Measurements from ENCODE around the gene TMEM50A.
"Not testable (repeated sequence)": the region's sequence is repeated elsewhere in the genome, so short reads cannot be mapped to it uniquely, and the experiment has no call there.

Gene TMEM50A

DNA sequence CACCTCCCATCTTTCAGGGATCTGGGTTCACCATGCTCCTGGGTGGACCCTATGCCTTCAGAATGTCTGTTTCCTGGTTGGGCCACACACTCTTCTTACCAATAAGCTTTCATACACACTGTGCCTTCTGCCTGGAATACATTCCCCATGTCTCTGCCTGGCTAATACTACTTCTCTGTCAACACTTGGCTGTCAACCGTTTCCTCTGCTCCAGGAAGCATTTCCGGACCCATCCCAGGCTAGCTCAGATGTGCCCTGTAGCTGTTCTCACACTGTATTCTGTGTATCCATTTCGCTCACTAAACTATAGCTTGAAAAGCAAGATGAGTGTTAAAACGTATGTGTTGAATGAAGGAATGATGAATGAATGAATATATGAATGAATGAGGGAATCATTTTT lies 49.0 kb downstream of the TMEM50A start:
- 100% methylated on average over 2 of the region's 4 CpGs; no CpG with 5 or more reads in 1 of the 2 experiments for WGBS, 2 experiments (ENCODE audit: insufficient coverage in 2 of 2)
- H3K9me3 ChIP-seq (ENCODE audit: control insufficient read depth, low read length); H3K4me1 ChIP-seq (ENCODE audit: control insufficient read depth, insufficient read depth, low read length, poor library complexity, severe bottlenecking); H3K4me3 ChIP-seq (ENCODE audit: extremely low read depth, insufficient read depth, low read length, poor library complexity, severe bottlenecking); H3K36me3 ChIP-seq (ENCODE audit: control insufficient read depth, insufficient read depth, low read length); H3K27ac ChIP-seq (ENCODE audit: low read depth, low read length, severe bottlenecking): not testable (repeated sequence)

DNA sequence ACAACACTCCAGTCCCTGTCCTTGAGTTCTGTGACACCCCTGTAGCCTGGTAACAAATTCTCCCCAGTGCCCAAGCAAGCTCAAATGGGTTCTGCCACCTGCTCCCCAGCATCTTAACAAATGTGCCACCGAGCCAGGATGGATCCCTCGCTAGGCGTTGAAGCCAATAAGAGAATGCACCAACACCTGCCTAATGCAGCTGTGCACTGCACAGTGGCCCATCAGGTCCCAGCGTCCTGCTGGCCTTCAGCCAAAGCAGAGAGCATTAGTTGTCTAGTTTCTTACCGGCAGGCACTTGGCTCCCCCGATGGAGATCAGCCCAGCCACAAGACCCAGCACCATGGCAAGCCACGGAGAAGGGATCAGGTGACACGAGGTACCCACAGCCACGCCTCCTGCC lies 50.6 kb downstream of the TMEM50A start:
- H3K36me3 ChIP-seq (ENCODE audit: control insufficient read depth, insufficient read depth, low read length); H3K4me3 ChIP-seq (ENCODE audit: extremely low read depth, insufficient read depth, low read length, poor library complexity, severe bottlenecking); H3K27ac ChIP-seq (ENCODE audit: low read depth, low read length, severe bottlenecking); H3K9me3 ChIP-seq (ENCODE audit: control insufficient read depth, low read length); H3K4me1 ChIP-seq (ENCODE audit: control insufficient read depth, insufficient read depth, low read length, poor library complexity, severe bottlenecking): not testable (repeated sequence)
- 95 to 98% methylated on average over 2 to 4 of the region's 9 CpGs for WGBS, 2 experiments (ENCODE audit: insufficient coverage in 2 of 2)

DNA sequence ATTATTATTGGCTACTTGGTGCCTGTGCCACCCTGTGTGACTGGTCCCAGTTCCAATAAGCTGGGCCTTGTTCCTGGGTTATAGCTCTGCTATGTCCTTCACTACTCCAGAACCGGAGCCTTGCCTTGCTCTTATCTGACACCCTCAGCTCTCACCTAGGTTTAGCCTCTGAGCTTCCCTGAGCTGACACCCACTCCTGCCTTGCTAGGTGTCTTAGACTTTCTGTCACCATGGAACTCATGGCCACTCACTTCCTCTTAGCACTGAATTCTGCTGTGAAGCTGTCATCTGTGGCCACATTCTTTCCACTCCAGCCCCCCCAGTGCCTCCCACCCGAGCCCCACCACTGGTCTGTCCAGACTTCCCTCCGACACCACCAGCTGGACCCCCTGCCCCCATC lies 51.6 kb downstream of the TMEM50A start:
- H3K27ac ChIP-seq (ENCODE audit: low read depth, low read length, severe bottlenecking); H3K4me1 ChIP-seq (ENCODE audit: control insufficient read depth, insufficient read depth, low read length, poor library complexity, severe bottlenecking): not testable (repeated sequence)
- 67 to 82% methylated on average over 1 to 3 of the region's 3 CpGs for WGBS, 2 experiments (ENCODE audit: insufficient coverage in 2 of 2)

DNA sequence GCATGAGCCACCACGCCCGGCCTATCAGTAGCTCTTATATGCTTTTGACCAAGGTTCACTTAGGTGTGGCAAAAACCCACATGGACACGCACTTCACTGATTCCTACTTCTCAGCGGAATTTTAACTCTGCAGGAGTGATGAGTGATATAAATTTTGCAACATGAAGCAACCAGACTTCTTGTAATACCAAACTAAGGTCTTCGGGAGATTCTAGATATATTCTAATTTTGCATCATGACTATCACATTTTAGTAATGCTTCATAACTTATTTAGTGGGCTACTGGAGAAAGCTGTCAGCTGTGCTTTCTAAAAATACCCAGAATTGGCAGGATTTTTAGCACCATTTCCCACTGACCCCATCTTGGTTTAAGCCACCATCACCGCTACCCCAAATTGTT lies 54.7 kb downstream of the TMEM50A start:
- Histone ChIP-seq H3K27ac (ENCODE audit: low read depth, low read length, severe bottlenecking) (no peak overlapping the region), H3K9me3 (ENCODE audit: control insufficient read depth, low read length) (no peaks in the 10 kb centered on the region), H3K4me3 (ENCODE audit: extremely low read depth, insufficient read depth, low read length, poor library complexity, severe bottlenecking) (no peak overlapping the region), H3K36me3 (ENCODE audit: control insufficient read depth, insufficient read depth, low read length) (no peaks in the 10 kb centered on the region), H3K4me1 (ENCODE audit: control insufficient read depth, insufficient read depth, low read length, poor library complexity, severe bottlenecking) (no peaks in the 10 kb centered on the region)
- 92 to 100% methylated on average over 2 to 3 of the region's 6 CpGs for WGBS, 2 experiments (ENCODE audit: insufficient coverage in 2 of 2)

More for the DNA sequence above, 51.6 kb downstream of the TMEM50A start:
- H3K4me3 ChIP-seq (ENCODE audit: extremely low read depth, insufficient read depth, low read length, poor library complexity, severe bottlenecking); H3K36me3 ChIP-seq (ENCODE audit: control insufficient read depth, insufficient read depth, low read length); H3K9me3 ChIP-seq (ENCODE audit: control insufficient read depth, low read length): not testable (repeated sequence)

DNA sequence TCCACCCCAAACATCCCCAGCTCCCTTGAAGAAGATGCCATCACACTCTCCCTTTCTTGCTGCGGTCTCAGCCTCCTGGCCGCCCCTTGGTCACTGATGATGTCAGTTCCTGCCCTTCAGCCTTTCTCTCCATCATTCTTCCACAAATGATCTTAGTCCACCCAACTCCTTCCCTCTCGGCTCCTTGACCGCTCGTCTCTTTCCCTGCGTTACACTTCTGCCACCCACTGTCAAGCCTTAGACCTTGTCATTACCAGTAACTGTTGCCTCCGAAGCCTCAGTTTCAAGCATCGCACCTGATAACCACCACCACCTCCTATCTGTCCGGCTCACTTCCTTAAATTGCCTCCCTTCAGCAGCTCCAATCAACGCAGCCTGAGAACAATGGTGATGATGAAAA lies 59.4 kb downstream of the TMEM50A start:
- H3K9me3 ChIP-seq (ENCODE audit: control insufficient read depth, low read length); H3K4me1 ChIP-seq (ENCODE audit: control insufficient read depth, insufficient read depth, low read length, poor library complexity, severe bottlenecking); H3K27ac ChIP-seq (ENCODE audit: low read depth, low read length, severe bottlenecking); H3K4me3 ChIP-seq (ENCODE audit: extremely low read depth, insufficient read depth, low read length, poor library complexity, severe bottlenecking); H3K36me3 ChIP-seq (ENCODE audit: control insufficient read depth, insufficient read depth, low read length): not testable (repeated sequence)
- WGBS, 2 experiments (ENCODE audit: insufficient coverage in 2 of 2), result 92 to 94% methylated on average over 2 of the region's 10 CpGs

DNA sequence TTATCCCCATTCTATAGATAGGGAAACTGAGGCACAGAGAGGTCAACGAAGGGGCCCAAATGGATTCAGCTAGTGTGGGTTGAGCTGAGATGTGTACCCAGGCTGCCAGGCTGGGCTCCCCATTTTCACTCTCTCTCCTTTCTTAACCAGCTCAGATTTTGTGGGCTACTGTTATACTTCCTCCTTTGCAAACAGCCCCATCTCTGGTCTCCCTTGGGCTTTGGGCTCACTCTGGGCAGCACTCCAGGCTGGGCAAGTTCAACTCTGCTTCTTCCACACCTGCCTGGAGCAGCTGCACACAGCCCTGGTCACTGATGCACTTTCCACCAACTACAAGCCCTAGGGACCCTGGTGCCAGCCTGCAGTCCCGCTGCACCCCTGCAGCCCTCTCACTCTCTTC lies 59.9 kb downstream of the TMEM50A start:
- WGBS, 2 experiments (ENCODE audit: insufficient coverage in 2 of 2), result no CpG with 5 or more reads among the region's 2 CpGs
- H3K9me3 ChIP-seq (ENCODE audit: control insufficient read depth, low read length); H3K4me3 ChIP-seq (ENCODE audit: extremely low read depth, insufficient read depth, low read length, poor library complexity, severe bottlenecking); H3K4me1 ChIP-seq (ENCODE audit: control insufficient read depth, insufficient read depth, low read length, poor library complexity, severe bottlenecking); H3K27ac ChIP-seq (ENCODE audit: low read depth, low read length, severe bottlenecking); H3K36me3 ChIP-seq (ENCODE audit: control insufficient read depth, insufficient read depth, low read length): not testable (repeated sequence)

DNA sequence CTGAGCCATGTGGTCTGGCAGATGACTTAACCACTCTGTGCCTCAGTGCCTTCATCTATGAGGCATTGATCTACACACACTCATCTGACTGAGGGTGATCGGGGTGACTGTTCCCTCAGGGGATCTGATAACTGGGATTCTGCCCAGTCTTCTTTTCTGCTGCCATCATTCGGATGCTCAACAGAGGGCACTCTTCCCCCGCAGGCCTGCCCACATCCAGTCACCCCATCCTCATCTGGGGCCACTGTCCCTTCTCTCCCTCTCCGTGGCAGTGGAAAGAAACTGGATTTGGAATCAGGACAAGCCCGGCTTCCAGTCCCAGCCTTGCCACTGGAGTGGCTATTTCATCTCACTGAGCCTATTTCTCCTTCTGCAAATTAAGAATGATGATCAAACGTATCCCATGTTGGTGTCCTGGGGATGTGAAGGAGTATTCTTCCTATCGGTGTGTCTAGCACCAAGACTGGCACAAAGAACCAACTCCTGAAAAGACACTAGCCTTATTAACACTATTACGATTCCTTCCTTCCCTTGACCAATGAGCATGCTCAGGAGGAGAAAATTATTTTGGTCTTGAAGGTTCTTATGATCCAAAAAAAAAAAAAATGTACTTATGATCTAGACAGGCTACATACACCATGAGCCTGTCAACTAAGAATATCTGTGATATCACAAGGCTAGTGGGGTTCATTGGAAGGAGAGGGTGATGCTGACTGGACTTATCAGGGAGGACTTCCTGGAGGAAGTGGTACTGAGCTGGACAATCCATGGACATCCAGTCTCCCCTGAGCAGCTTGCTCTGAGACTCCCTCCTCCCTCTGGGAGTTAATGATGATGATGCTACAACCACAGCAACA lies 65.0 kb downstream of the TMEM50A start:
- not testable (repeated sequence) for H3K36me3 ChIP-seq (ENCODE audit: control insufficient read depth, insufficient read depth, low read length)

DNA sequence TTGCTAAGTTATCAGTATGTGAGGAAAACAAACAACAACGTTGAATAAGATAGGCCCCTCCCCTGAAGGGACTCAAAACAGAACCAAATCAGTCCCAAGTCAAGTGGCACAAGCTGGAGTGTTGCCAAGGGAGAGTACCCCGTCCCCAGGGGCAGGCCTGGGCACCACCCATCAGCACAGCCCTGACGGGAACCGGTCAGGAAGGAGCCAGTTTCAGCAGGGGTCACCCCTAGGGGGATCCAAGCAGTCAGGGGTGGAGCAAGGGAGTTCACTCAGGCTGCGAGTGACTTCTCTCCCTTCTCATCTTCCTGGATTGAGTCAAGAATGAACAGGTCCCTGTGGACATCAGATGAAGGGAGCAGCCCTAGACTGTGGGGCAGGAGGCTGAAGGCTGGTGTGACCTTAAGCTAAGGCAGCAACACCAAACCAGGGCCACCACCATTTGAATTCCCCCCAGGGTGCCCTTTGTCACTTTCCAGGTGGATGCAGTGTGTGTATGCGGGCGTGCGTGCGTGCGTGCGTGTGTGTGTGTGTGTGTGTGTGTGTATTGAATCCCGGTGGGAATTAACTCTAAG lies 67.7 kb downstream of the TMEM50A start:
- not testable (repeated sequence) for H3K4me1 ChIP-seq (ENCODE audit: control insufficient read depth, insufficient read depth, low read length, poor library complexity, severe bottlenecking); H3K36me3 ChIP-seq (ENCODE audit: control insufficient read depth, insufficient read depth, low read length); H3K27ac ChIP-seq (ENCODE audit: low read depth, low read length, severe bottlenecking); H3K9me3 ChIP-seq (ENCODE audit: control insufficient read depth, low read length); H3K4me3 ChIP-seq (ENCODE audit: extremely low read depth, insufficient read depth, low read length, poor library complexity, severe bottlenecking)
- no CpG with 5 or more reads among the region's 12 CpGs for WGBS, 2 experiments (ENCODE audit: insufficient coverage in 2 of 2)

More for the DNA sequence above, 65.0 kb downstream of the TMEM50A start:
- not testable (repeated sequence) for H3K4me3 ChIP-seq (ENCODE audit: extremely low read depth, insufficient read depth, low read length, poor library complexity, severe bottlenecking); H3K4me1 ChIP-seq (ENCODE audit: control insufficient read depth, insufficient read depth, low read length, poor library complexity, severe bottlenecking); H3K27ac ChIP-seq (ENCODE audit: low read depth, low read length, severe bottlenecking); H3K9me3 ChIP-seq (ENCODE audit: control insufficient read depth, low read length)
- WGBS, 2 experiments (ENCODE audit: insufficient coverage in 2 of 2), result no CpG with 5 or more reads among the region's 8 CpGs

DNA sequence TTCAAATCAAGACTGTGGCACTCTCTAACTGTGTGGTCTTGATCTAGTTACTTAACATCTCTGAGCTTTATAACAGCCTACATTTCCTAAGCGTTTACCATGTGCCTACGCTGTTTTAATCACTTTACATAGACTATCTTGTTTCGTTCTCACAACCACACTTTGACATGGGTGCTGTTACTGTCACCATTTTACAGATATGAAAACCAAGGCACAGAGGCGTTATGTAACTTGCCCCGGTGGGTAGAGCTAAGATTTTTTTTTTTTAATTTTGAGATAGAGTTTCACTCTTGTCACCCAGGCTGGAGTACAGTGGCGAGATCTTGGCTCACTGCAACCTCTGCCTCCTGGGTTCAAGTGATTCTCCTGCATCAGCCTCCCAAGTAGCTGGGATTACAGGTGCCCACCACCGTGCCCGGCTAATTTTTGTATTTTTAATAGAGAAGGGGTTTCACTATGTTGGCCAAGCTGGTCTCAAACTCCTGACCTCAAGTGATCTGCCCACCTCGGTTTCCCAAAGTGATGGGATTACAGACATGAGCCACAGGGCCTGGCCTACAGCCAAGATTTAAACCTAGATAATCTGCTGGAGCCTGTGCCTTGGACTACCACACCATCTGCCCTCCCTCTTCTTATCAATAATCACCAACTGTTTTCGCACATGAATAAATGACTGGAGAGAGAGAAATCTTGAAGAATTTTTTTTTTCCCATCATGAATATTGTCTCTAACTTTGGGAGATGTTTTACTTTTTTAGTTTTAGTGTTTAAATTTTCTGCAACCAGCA lies 71.7 kb downstream of the TMEM50A start:
- H3K36me3 ChIP-seq (ENCODE audit: control insufficient read depth, insufficient read depth, low read length); H3K4me3 ChIP-seq (ENCODE audit: extremely low read depth, insufficient read depth, low read length, poor library complexity, severe bottlenecking); H3K9me3 ChIP-seq (ENCODE audit: control insufficient read depth, low read length); H3K4me1 ChIP-seq (ENCODE audit: control insufficient read depth, insufficient read depth, low read length, poor library complexity, severe bottlenecking); H3K27ac ChIP-seq (ENCODE audit: low read depth, low read length, severe bottlenecking): not testable (repeated sequence)
- 86 to 100% methylated on average over 3 to 5 of the region's 10 CpGs for WGBS, 2 experiments (ENCODE audit: insufficient coverage in 2 of 2)
